Measurements from ENCODE around the gene DNAJB12.
"Not testable (repeated sequence)": the region's sequence is repeated elsewhere in the genome, so short reads cannot be mapped to it uniquely, and the experiment has no call there.

The DNAJB12 gene

DNA sequence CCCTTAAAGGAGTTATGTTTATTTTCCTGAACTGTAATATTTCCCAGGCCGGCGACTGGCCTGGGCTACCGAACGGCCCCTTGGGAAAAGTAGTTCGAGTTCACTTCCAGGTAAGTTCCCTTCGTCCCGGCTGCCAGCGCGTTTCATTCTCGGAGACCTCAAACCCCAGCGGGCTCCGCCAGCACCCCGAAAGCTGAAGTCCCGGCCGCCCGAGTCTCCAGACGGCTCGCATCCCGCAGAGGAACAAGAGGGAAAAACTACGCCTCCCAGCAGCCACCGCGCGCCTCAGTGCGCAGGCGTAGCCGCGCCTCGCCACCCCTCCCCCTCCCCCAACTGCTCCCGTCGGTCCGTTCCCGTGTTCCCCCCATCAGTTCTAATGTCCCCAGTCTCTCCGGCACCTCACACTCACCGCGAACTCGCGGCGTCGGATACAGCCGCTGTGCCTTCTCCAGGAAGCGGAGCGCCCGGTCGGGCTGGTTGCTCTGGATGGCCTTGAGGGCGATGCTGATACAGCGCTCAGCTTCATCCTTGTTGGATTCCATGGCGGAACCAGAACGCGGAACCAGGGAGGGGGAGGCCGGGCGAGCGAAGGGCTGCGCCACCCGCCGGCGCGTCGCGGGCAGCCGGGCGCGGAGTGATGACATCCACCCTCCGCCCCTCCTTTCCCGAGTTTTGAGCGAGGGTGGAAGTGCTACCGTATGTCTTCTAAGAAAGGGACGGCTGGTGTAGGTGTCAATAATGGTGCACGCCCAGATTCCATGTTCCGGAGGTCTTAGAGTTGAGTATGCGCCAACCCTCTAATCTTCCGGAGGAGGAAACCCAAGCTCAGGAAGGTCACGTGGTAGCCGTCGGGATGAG is at the start of gene DNAJB12:
Gene DNAJB12, minus strand, starts transcription at position 564 of the 858 bp plus-strand sequence. Its CDS starts 22 bp downstream, at position 542.
- peak; percentile 91 for DNase-seq

DNA sequence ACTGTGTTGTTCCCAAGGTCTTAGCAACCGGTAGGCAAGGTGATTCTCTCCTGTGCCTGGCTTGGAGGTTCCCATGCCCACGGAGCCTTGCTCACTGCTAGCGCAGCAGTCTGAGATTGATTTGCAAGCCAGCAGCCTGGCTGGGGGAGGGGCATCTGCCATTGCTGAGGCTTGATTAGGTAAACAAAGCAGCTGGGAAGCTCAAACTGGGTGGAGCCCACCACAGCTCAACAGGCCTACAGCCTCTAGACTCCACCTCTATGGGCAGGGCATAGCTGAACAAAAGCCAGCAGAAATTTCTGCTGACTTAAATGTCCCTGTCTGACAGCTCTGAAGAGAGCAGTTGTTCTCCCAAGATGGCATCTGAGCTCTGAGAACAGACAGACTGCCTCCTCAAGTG is 40.9 kb upstream of the DNAJB12 start:
- not testable (repeated sequence) for DNase-seq

DNA sequence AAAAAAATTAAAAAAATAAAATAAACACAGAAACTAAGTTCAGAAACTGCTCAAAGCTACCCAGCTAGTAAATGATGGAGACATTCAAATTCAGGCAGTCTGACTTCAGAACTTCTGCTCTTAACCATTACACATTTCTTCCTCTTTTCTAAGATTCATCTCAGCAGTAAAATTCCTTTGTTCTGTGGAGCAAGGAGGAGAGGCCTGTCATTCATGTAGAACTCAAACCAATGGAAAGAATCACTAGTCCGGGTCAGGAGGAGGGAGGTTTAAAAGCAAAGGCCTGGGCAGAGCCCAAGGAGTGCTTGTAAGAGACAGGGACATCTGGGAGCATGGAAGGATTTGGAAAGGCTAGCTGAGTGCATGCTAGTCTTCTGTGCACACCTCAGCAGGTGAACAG is 37.9 kb upstream of the DNAJB12 start:
- DNase-seq = no peak

DNA sequence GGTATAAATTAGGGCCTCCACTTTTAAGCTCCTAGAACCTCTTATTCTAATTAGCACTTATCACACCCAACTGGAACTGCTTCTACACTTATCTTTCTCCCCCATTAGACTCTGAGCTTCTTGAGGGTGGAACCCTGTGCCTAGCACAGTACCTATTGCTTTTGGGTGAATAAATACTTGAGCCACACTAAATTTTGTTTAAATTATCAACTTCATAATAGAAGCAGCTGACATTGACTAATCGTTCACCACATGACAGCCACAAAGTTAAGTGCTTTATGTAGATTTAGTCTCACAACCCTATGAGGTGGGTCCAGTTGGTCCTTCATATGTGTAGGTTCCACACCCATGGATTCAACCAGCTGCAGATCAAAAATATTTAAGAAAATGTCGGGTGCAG is 36.0 kb upstream of the DNAJB12 start:
- no peak for DNase-seq

DNA sequence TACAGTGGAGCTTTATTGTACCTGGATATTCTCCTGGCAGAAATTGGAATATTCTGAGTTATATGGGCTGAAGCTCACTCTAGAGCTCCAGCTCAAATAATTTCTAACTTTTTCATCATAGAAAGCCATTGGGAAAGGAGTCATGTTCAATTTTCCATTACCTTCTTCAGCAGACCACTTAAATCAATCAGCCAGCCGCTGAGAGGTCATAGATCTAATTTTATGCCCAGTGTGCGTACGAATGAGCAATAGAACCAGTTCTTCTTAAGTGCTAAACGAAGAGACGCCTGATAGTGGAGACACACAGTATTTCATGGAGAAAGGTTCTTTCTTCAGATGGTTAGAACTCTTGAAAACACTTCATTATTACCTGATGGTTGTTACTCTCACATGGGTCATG is 35.0 kb upstream of the DNAJB12 start:
- DNase-seq = no peak

DNA sequence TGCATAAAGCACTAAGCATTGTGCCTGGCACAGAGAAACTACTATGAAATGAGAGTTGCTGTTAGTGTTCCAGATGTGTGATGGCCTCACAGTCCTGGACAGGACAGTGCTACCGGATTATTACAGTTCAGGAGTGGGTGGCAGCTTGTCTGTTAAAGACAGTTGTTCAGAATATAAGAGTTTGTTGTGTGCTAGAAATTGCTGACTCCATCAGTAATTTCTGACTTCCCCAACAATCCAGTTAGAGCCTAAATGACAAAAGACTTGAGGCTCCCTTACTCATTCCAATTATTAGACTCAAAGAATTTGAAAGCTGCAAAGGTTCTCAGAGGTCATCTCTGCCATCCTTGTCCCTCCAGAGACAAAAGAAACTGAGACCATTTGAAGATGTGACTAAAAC is 34.3 kb upstream of the DNAJB12 start:
- no peak for DNase-seq

DNA sequence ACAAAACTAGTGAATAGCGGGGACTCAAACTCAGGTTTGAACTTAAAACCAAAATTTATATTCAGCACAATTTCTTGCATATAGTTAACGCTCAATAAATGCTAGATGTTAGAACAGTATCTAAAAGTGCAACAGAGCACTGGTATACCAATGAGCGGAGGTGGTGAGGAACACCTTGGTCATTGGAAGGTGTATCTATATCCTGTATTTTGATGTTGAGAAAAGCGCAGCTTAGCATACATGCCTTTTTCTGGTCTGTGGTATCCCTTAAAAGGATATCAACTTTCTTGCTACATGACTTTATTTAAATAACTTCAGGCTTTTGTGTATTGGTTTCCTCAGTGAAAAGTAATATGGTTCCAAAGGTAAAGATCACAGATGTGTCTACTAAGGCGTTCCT is 33.3 kb upstream of the DNAJB12 start:
- no peak for DNase-seq

DNA sequence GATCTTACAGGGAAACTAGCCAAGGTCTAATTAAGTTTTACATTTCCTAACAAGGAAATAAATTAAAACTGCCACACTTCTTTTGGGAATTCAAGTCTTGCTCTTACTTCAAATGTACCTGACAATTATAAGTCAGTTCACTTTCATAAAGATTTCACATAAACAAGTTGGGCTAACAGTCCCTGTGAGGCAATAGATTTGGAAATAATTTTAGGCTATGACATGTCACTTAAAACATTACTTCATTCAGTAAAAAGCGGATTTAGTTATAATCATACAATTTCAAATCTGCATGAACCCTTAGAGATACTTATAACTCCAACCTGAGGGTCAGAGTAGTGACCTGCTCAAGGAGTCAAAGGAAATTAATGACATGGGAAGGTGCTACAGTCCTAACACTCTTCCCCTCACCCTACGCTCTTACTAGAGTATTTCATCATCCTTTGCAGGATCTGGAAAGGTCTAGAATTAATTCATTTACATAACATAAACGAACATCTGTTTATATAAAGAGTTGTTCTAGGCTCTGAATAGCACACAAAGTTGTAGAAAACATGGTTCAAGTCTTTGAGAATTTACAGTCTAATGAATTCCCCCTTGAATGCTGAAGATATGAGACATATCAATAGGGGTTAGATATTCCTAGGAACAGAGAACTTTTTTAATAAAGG is 32.3 kb upstream of the DNAJB12 start:
- DNase-seq = no peak

DNA sequence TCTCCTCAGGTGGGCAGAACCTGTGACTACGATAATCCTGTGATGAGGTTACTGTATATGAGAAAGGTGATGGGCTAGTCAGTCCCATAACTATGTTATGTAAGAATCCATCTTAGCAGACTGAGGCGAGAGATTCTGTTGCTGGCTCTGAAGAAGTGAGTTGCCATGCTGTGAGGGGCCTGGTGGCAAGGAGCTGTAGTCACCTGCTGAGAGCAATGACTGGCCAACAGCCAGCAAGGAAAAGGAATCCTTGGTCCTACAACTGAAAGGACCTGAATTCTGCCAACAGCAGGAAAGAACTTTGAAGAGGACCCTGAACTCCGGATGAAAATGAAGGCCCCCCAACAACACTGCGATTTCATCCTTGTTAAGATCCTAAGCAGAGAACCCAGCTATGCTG is 31.0 kb upstream of the DNAJB12 start:
- no peak for DNase-seq

DNA sequence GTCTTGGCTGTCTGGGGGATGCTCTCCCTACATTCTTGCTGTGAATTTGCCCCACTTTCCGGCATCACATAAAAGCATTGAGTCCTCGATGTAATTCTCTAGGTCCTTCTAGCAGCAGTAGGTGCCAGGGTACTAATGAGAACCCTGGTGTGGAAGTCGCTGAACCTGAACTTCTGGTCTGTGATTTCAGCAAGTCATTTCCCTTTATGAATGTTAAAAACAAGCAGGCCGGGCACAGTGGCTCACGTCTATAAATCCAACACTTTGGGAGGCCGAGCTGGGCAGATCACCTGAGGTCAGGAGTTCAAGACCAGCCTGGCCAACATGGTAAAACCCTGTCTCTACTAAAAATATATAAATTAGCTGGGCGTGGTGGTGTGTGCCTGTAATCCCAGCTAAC is 30.3 kb upstream of the DNAJB12 start:
- DNase-seq = not testable (repeated sequence)

DNA sequence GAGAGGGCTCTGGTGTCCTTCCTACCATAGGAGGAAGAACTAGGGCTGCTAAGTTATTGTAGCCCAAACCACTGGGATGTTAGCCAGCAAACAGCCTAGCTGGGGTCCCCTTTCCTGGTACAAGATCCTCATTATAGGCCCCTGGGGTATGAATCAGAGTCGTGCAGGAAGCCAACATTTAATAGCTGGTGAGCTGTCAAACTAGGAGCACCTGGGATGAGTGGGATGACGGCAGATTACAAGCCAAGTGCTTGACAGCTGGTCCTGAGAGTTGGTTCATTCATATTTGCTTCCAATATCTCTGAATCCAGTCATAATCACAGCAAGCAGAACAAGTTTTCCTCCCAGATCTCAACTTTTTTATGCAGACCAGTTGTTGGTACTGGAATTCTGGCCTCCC is 25.1 kb upstream of the DNAJB12 start:
- DNase-seq = no peak

DNA sequence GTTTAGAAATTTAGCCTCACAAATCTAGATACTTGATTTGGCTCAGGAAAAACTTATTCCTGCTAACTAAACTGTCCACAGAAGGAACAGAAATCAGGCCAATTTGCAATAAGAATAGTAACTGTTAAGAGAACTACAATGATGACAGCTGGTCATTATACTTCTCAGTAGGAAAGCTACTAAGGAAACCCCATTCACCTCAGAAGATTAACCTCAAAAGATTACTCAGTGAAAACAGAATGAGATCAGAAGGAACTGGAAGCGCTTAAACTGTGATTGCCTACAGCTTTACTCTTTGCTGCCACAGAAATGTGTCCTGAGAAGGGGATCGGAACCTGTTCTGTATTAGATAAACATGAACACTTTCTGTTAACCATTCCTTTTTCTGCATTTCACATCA is 24.3 kb upstream of the DNAJB12 start:
- no peak for DNase-seq

DNA sequence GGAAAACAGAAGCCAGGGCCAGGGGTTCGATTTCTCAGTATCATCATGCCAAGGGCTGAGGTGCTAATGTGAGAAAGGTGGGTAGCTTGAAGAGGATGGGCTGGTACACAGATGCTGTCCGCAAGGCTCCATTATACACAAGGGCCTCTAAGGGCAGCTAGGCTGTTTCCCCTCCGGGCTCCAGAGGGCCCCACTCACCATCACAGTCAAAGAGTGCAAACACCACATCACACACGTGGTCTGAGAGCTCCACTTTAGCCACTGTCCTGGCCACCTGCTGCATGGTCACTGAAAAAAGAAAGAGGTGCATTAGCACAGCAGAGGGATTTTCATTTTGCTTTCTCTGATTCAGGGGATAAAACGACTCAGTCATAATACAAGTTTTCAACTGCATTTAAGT is 20.9 kb upstream of the DNAJB12 start:
- no peak for DNase-seq

DNA sequence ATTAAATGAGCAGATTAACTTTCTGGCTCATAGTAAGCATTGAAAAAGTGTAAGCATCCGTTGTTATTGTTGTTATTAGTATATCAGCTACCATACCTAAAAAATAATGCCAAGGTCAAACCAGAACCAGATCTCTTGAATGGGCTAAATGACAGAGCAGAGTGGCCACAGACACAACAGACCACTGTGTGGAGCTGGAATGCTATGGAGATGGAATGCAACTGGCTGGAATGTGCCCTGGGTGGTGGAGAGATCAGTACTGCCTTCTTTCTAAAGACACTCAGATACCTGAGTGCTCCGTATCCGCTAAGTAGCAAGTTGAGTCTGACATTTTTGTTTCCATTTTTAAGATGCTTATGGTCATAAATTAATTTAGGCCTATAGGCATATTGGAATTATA is 20.5 kb upstream of the DNAJB12 start:
- DNase-seq = no peak

DNA sequence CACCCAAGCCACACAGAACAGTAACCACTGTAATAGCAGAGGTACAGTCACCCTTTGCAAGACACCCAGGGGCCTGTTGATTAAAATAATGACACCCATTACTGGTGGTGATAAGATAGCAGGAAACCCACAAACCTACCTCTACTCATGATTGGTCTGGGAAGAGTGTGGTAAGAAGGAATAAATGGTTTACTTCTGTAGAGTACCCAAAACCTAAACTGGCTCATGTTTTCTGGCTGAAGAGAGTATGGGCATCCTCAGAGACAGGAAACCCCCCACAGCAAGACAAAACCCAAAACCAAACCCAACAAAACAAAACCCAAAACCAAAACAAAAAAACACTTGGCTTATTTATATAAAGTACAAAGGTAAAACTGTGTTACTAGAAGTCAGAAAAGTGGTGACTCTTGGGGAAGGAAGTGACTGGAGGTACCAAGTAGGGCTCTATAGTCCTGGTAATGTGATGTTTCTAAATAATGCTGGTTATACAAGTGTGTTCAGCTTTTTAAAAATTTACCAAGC is 15.5 kb upstream of the DNAJB12 start:
- peak; percentile 17 for DNase-seq

DNA sequence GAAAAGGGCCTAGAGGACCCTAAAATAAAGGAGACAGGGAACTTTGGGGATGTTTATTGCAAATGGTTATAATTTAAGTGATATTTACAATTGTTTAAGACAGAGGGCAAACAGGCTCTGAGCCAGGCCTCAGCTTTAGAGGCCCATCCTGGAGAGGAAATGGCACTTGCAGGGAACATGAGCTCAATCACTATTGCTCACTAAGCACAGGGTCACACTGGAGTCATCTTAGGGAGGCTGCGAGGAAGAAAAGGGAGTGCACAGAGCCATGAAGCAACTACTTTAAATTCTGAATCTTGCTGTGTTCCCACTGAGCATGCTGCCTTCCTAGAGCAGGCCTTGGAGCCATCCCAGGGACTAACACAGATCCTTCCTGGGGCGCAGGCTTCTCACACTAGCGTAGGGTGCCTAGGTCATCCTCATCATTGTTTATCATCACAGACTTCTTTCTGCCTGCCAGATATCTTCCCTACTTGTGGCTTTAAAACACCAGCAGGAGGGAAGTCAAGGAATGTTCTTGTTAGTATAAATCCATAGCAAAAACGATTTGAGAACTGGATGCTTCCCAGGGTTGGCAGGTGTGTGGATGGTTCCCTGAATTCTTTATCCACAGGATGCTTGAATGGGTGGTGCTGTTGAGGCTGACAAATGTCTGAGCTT is 12.7 kb upstream of the DNAJB12 start:
- no peak for DNase-seq

DNA sequence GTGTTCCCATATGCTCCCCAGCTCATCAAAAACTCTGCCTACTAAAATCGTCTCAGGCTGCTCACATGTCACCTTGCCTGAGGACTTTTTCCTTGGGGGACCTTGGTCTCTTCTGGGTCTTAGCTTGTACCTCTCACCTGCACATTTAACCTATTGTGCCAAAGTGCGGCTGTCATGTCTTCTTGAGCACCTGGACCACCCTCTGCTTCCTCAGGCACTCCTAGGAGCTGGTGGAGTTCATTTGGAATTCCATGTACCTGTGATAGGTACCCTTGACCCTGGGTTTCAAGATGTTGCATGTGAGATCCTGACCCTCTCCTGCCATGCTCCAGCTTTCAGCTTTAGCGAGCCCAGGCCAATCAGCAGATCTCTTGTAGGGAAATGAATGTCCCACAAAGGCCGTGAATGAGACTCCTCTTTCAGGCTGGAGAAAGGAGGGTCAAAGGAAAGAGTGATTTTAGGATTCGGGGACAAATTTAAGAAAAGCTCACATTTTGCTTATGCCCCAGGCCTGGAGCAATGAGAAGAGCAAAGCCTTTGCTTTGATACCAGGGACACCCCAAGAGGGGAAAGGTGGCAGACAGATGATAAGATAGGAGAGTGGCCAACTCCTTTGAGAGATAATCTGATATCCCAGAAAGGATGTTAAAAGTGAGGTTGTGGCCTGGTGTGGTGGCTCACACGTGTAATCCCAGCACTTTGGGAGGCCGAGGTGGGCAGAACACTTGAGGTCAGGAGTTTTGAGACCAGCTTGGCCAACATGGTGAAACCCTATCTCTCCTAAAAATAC is 10.6 kb upstream of the DNAJB12 start:
- DNase-seq = no peak

DNA sequence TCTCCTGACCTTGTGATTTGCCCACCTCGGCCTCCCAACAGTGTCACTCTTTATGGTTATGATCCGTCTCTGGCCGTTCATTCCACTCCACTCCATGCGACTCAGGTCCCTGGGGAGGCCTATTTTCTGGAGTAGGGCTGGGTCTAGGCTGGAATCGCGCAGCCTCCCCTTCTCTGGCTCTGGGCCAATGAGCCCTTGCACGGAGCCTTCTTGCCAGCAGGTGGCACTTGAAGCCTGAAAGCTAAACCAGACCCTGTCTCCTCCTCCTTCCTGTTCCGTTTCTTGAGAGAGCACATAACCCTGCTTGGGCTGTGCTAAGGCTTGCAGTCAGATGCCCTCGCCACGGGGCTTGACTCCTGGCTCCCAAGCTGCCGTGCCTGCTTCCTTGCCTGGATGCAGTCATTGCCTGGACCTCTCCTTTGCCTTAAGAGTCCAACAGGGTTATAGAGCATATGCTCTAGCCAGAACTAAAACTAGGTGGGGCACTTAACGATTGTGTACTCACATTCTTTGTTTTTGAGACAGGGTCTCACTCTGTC is 9.6 kb upstream of the DNAJB12 start:
- DNase-seq = peak; percentile 84

DNA sequence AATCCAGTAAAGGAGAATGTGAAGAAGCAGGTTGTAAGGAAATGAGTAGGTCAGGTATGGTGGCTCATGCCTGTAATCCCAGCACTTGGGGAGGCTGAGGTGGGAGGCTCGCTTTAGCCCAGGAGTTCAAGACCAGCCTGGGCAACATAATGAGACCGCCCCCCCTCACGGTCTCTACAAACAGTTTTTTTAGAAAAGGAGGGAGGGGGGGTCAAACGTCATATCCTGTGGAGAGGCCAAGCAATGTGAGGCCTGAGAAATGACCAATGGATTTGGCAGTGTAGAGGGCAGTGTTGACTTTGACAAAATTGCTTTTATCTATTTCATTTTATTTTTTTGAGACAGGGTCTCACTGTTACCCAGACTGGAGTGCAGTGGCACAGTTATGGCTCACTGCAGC is 2.3 kb upstream of the DNAJB12 start:
- no peak for DNase-seq

DNA sequence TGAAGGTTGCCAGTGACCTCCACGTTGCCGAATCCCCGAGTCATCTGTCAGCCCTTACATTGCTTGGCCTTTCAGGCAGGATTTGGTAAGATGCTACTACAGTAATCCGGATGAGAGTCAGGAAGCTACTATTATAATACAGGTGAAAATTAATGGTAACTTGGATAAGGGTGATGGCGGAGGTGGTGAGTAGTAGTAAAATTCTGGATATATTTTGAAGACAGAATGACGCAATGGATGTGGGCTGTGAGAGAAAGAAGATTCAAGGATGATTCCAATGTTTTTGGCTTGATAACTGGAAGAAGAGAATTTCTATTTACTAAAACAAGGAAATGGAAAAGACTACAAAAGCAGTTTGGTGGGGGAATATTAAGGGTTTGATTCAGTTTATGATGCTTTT is 1.4 kb upstream of the DNAJB12 start:
- DNase-seq = no peak

DNA sequence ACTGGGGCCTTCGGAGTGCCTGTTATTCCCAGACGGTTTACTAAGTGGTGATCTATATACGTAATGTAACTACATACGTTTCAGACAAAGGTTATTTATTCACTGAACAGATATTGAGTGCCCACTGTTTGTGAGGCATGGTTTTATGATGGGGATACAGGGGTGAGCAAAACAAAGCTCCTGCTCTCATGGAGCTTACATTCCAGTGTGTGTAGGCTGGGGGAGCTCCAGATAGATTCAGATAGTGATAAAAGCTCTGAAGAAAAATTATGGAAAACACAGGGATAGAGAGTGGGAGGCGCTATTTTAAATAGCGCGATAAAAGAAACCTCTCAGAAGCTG is 466 bp upstream of the DNAJB12 start:
- no peak for DNase-seq

DNA sequence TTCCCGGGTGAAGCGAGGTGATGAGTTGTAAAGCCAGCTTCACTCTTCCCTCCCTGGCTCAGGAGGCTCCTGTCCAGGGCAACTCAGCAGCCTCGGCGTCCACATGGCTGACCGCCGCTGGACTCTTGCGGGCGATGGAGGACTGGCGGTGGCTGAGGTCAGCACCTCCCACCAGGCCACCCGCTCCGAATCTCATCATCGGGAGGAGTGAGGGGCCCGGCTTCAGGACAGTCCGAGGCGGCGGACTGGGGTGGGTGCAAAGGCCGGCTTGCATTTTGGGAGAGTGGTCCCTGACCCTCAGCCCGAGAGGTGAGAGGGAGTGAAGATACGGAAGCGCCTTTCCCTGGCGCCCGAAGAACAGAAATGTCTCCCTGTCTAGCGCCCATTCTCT is 759 bp downstream of the DNAJB12 start:
- DNase-seq = no peak

All from CD4-positive, alpha-beta T cell treated with Interleukin-15 for 1 hour (primary cell).